CD4-positive, alpha-beta T cell treated with Interleukin-15 for 1 hour (primary cell): ENCODE data around the gene CEND1.
"Not testable (repeated sequence)": the region's sequence is repeated elsewhere in the genome, so short reads cannot be mapped to it uniquely, and the experiment has no call there.

Experiments
- DNase-seq: peaks from one replicate; pipeline ENCODE4 v3.0.0-alpha.2; 2020

CEND1 gene

GRCh38 chr11:763073-763463 is 26.8 kb downstream of the CEND1 start:
- DNase-seq: no peak

GRCh38 chr11:762421-763072 is 27.3 kb downstream of the CEND1 start:
- DNase-seq: peak; percentile 36

DNA sequence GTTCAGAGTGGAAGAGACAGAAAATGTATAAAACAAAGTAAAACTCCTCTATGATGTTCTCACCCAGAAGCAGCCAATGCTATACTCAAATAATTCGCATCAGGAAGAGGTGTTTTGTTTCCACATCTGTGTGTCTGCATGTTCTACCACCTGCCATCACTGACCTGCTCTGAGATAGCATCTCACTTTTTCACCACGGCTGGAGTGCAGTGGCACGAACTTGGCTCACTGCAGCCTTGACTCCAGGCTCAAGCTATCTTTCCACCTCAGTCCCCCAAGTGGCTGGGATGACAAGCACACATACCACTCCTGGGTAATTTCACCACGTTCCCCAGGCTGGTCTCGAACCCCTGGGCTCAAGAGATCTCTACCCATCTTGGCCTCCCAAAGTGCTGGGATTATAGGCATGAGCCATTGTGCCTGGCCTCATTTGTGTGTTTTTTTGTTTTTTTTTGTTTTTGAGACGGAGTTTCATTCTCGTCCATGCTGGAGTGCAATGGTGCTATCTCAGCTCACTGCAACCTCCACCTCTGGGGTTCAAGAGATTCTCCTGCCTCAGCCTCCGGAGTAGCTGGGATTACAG is 28.3 kb downstream of the CEND1 start:
- no peak for DNase-seq

GRCh38 chr11:760236-760635 is 29.7 kb downstream of the CEND1 start:
- DNase-seq: no peak

- no peak for DNase-seq
These were observed 40.2 kb downstream of the CEND1 start for GRCh38 chr11:749731-750130.

DNA sequence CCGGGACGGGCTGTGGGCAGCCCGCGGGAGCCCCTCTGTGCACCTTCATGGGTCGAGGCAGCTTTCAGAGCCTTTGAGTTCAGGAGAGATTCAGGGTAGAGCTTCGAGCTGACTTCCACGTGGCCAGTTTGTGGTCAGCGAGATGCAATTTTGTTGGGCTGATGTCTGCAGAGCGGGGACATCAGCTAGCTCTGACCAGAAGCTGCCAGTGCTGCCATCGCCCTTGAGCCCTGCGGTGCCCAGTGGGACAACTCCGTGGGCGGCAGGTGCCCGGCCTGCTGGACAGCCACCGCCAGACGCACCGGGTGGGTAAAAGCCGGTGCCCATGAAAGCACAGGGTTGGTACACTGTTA is 41.9 kb downstream of the CEND1 start:
- DNase-seq: no peak

DNA sequence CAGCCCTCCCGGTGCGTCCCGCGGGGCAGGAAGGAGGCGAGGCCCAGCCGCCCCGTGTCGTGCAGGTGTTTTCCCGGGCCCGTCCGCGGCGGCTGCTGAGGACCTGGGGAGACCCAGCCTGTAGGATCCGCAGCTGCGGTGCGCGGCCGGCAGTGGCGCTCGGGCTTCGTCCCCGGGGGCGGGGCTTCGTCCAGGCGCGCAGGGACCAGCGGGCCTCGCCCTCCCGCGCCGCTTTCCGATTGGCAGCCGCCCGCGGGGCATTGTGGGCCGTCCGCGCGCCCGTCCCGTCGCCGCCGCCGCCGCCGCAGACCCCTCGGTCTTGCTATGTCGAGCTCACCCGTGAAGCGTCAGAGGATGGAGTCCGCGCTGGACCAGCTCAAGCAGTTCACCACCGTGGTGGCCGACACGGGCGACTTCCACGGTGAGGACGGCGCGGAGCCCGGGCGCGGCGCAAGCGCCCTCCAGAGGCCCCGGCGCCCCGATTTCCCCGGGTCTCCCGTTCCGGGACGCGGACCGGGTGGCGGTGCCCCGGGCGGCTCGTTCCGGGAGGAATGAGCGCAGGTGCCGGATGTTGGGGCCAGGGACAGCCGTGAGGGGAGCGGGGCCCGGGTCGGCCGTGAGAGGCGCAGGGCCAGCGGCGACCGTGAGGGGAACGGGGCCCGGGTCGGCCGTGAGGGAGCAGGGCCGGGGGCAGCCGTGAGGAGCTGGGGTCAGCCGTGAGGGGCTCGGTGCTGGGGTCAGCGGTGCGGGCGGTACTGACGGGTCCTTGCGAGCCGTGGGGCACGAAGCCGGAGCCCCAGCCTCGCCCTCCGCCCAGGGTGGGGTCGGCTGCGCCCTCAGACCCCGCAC is 42.5 kb downstream of the CEND1 start, which contains the start of gene TALDO1:
TALDO1 (plus strand) TSS at position 307 of the 849 bp plus-strand sequence; CDS start at position 325, 18 bp downstream.
- peak; percentile 86 for DNase-seq

GRCh38 chr11:746289-747157 is 43.4 kb downstream of the CEND1 start:
- DNase-seq: no peak

GRCh38 chr11:745428-745827 is 44.5 kb downstream of the CEND1 start:
- DNase-seq: no peak

DNA sequence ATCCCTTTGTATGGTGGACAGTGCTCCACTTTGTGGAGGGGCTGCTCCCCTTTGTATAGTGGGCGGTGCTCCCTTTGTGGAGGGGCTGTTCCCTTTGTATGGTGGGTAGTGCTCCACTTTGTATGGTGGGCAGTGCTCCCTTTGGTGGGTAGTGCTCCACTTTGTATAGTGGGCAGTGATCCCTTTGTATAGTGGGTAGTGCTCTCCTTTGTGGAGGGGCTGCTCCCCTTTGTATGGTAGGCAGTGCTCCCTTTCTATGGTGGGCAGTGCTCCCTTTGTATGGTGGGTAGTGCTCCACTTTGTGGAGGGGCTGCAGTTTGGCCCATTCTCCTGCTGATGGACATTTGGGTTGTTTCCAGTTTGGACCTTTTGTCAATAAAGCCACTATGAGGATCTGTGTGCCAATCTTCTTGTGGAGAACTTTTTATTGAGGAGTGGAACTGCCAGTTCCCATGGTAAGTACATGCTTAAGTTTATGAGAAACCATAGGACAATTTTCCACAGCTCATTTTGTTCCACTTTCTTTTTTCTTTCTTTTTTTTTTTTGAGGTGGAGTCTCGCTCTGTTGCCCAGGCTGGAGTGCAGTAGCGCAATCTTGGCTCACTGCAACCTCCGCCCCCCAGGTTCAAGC is 47.2 kb downstream of the CEND1 start:
- no peak for DNase-seq

DNA sequence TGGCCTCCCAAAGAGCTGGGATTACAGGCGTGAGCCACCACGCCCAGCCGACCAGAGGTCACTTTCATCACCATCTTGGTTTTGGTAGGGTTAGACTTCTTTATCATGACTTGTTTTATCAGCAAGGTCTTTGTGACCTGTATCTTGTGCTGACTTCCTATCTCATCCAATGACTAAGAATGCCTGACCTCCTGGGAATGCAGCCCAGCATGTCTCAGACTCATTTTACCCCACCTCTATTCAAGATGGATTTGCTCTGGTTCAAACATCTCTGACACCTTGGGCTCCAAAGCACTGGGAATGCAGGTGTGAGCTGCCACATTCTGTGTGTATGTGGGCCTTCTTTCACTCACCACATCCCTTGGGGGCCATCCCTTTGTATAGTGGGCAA is 47.7 kb downstream of the CEND1 start:
- DNase-seq: no peak

GRCh38 chr11:737899-738298 is 52.0 kb downstream of the CEND1 start:
- not testable (repeated sequence) for DNase-seq

GRCh38 chr11:737366-737765 is 52.5 kb downstream of the CEND1 start:
- DNase-seq: no peak
